Breast epithelium (tissue), 3 donors: ENCODE data around the gene SRSF5.

Source experiments
- POLR2A ChIP-seq: fragments of 450-650 bp; IDR thresholded peaks from one replicate; pipeline ENCODE4 v1.6.1; 2016; ENCODE audit warnings: antibody characterized with exemption, mild to moderate bottlenecking, moderate library complexity
- POLR2AphosphoS5 ChIP-seq, 3 donors: sonication (generic); formaldehyde crosslinking; IDR thresholded peaks; one replicate each; pipeline ENCODE4 v1.6.1; 2017; ENCODE audit warnings: antibody characterized with exemption in 3 of 3
- TF ChIP-seq, protein P1 (sequence below), 3 donors: fragments of 450-650 bp; IDR thresholded peaks; one replicate each; pipeline ENCODE4 v1.5.1; 2016 to 2017; ENCODE audit warnings: antibody characterized with exemption in 3 of 3, mild to moderate bottlenecking in 3 of 3, moderate library complexity in 3 of 3

DNA sequence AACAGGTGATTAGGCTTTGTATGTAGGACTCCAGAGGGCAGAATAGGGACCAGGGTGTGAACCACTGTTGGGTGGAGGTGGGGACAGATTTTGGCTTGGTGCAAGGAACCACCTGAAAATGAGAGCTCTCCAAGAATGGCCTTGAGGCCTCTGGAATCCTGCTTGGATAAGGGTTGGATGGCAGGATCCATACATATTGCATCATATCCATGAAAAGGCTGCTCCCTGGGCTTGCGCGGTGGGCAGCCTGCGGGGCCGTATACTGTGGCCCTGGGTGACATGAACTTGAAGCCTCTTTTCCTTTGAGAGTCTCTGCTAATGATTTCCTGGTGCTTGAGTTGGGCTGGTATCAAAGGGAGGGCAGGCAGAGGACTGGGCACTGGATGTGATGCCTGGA, 31.4 kb downstream of the SRSF5 start:
- TF ChIP-seq, protein P1, sequence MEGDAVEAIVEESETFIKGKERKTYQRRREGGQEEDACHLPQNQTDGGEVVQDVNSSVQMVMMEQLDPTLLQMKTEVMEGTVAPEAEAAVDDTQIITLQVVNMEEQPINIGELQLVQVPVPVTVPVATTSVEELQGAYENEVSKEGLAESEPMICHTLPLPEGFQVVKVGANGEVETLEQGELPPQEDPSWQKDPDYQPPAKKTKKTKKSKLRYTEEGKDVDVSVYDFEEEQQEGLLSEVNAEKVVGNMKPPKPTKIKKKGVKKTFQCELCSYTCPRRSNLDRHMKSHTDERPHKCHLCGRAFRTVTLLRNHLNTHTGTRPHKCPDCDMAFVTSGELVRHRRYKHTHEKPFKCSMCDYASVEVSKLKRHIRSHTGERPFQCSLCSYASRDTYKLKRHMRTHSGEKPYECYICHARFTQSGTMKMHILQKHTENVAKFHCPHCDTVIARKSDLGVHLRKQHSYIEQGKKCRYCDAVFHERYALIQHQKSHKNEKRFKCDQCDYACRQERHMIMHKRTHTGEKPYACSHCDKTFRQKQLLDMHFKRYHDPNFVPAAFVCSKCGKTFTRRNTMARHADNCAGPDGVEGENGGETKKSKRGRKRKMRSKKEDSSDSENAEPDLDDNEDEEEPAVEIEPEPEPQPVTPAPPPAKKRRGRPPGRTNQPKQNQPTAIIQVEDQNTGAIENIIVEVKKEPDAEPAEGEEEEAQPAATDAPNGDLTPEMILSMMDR (IDR thresholded peaks at IDR 0.05), result no peak
- TF ChIP-seq POLR2A (no peak), POLR2AphosphoS5 (IDR thresholded peaks at IDR 0.05) (no peak)
